Astrocyte (in vitro differentiated cells and primary cell): Measurements from ENCODE around the gene FOXO6.

Source experiments
- EZH2 ChIP-seq: IDR thresholded peaks from 2 replicates; pipeline ENCODE4 v1.6.1; 2012; ENCODE audit warnings: mild to moderate bottlenecking, low read length, inconsistent platforms; ENCODE audit not compliant: insufficient read depth
- TF ChIP-seq, protein P1 (sequence below): IDR thresholded peaks from 2 replicates; pipeline ENCODE4 v1.5.1; 2011; ENCODE audit warnings: low read depth, mild to moderate bottlenecking, inconsistent platforms, low read length, moderate library complexity; ENCODE audit not compliant: insufficient read depth

DNA sequence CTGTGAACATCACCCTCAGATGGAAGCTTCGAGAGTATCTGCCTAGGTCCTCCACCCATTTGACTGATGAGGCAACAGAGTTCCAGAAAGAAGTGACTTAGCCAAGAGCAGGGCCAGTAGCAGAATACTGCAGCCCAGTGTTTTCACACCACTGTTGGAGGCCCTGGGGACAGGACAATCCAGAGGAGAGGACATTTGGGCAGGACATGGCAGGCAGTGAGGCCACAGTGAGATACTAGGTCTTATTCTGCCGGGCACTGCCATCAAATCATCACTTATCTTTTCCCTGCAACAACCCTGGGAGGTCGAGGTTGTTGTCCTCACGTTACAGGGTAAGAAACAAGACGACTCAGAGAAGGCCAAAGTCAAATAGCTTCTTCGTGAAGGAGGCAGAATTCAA, 5.5 kb upstream of the FOXO6 start:
- TF ChIP-seq, protein P1, sequence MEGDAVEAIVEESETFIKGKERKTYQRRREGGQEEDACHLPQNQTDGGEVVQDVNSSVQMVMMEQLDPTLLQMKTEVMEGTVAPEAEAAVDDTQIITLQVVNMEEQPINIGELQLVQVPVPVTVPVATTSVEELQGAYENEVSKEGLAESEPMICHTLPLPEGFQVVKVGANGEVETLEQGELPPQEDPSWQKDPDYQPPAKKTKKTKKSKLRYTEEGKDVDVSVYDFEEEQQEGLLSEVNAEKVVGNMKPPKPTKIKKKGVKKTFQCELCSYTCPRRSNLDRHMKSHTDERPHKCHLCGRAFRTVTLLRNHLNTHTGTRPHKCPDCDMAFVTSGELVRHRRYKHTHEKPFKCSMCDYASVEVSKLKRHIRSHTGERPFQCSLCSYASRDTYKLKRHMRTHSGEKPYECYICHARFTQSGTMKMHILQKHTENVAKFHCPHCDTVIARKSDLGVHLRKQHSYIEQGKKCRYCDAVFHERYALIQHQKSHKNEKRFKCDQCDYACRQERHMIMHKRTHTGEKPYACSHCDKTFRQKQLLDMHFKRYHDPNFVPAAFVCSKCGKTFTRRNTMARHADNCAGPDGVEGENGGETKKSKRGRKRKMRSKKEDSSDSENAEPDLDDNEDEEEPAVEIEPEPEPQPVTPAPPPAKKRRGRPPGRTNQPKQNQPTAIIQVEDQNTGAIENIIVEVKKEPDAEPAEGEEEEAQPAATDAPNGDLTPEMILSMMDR, result no peak
- no peak for TF ChIP-seq EZH2
